Subcutaneous adipose tissue (tissue), 4 donors: Measurements from ENCODE around the gene RAB33A. TPM values are rescaled to one million over a fixed set of nuclear protein-coding genes. Genes with fewer than 3 reads are reported as not detected.

Experiments
- CTCF ChIP-seq: fragments of 450-650 bp; IDR thresholded peaks from one replicate; pipeline ENCODE4 v1.5.1; 2016; ENCODE audit warnings: low read depth, mild to moderate bottlenecking, control low read depth, antibody characterized with exemption, moderate library complexity
- total RNA-seq, 4 donors: library from RNA; depleted of rRNA; stranded (reverse); fragments of >200 nt; gene quantifications; one replicate each; pipeline ENCODE4 v1.1.0, GENCODE V29; 2016

Gene RAB33A
- total RNA-seq, 4 donors from 2014 or later, result 0.88 to 3.6 TPM; not detected in 2

GRCh38 chrX:130144509-130144908 is 27.3 kb upstream of the RAB33A start:
- no peak for TF ChIP-seq CTCF

DNA sequence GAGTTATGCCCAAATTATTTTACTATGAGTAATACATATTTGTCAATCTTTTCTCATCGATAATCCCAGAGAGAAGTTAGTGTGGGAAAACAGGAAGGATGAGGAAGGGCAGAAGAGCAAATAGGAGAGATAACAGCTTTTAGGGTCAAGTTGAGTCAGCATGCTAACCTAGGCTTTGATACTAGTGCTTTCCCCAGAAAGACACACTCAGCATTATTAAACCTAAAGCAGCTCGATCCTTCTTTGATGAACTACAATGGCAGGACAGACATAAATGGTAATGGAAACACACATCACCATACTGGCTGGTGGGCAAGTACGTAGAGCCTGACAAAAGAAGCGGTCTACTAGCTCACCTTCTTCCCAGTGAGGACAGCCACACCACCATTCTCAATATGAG is 26.6 kb upstream of the RAB33A start:
- no peak for TF ChIP-seq CTCF

DNA sequence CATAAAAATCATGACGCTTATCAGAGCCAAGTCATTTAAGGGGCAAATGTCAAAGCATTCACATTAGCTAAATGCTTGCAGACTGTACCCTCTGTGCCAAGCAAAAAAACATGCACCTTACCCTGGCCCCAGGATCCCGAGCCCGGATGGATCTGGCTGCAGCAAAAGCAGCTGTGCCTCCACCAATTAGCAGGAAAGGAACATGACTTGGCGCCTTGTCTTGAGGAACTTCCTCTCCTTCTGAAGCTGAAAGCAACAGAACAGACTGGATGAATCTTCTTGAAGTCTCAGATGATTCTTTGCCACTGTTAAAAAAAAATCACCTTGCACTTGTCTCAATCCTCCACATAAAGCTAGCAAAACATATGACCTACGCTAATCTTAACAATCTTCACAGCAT is 24.1 kb upstream of the RAB33A start:
- TF ChIP-seq CTCF, result no peak

GRCh38 chrX:130155564-130155963 is 16.2 kb upstream of the RAB33A start:
- no peak for TF ChIP-seq CTCF

- TF ChIP-seq CTCF, result no peak
These were observed 13.5 kb upstream of the RAB33A start for GRCh38 chrX:130158311-130158710.

DNA sequence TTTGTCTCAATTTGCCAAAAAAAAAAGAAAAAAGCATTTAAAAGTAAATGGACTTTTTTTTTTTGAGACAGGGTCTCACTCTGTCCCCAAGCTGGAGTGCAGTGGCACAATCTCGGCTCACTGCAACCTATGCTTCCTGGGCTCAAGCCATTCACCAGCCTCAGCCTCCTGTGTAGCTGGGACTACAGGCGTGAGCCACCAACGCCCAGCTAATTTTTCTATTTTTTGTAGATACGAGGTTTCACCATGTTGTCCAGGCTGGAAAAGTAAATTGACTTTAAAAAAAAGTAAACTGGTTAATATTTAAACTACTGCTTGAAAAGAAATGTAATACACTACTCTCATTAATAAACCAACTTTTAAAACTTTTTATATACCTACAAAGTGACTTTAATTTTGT is 12.0 kb upstream of the RAB33A start:
- no peak for TF ChIP-seq CTCF

GRCh38 chrX:130162094-130162735 is 9.5 kb upstream of the RAB33A start:
- no peak for TF ChIP-seq CTCF
